ENCODE results near the gene ADRA2B. TPM values are rescaled to one million over a fixed set of nuclear protein-coding genes. Genes with fewer than 3 reads are reported as not detected.

Gene ADRA2B
- polyA plus RNA-seq, 3 donors = 1.6 TPM; not detected in 2

DNA sequence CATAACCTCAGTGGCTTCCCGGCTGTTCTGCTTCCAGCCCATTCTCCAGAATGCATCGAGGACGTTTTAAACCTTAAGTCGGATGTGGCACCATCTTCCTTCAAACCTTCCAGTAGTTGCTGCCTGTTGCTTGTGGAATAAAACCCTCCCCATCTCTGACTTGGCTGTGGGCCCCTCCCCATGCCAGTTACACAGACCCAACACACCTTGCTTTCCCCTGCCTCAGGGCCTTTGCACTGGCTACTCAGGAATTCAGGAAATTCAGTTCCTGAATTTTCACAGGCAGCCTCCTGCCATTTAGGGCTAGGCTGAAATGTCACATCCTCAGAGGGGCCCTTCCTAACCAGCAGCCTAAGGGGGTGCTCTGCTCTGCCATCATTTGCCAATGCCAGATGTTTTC lies 5.0 kb upstream of the ADRA2B start:
- Mint-ChIP-seq H3K4me1 (peaks cover 14% of the 10 kb centered on the region), H3K4me3 (no peak overlapping the region), H3K9me3 (peaks cover 0 to 3% (median 0%) of the 10 kb centered on the region in 7 donors), H3K36me3 (no peaks in the 10 kb centered on the region), H3K27me3 (ENCODE audit: low read depth in 3 of 3) (peaks cover 22 to 46% (median 26%) of the 10 kb centered on the region in 3 donors), H3K27ac (no peak overlapping the region)
- Histone ChIP-seq H3K4me1 (ENCODE audit: control insufficient read depth in 1 of 2, insufficient read depth in 2 of 2, low read length in 2 of 2) (peaks cover 3 to 11% of the 10 kb centered on the region in 2 donors), H4K20me1 (ENCODE audit: insufficient read depth, low read length) (no peaks in the 10 kb centered on the region), H3K36me3 (replicated peaks in 1 of 2; ENCODE audit: control insufficient read depth in 1 of 2, insufficient read depth in 2 of 2, low read length in 2 of 2) (no peaks in the 10 kb centered on the region), H2AFZ (ENCODE audit: insufficient read depth, low read depth, low read length, poor library complexity, severe bottlenecking) (no peak overlapping the region), H3K27ac (ENCODE audit: low read depth in 1 of 2, low read length in 2 of 2) (no peak overlapping the region), H3K9ac (ENCODE audit: insufficient read depth, low read length, poor library complexity, severe bottlenecking) (no peak overlapping the region), H3K9me3 (replicated peaks in 1 of 2; ENCODE audit: control insufficient read depth in 1 of 2, insufficient read depth in 1 of 2, low read length in 2 of 2) (no peaks in the 10 kb centered on the region), H3K79me2 (ENCODE audit: insufficient read depth, low read length) (no peaks in the 10 kb centered on the region), H3K4me2 (replicated peaks; ENCODE audit: extremely low read depth, low read length, poor library complexity, severe bottlenecking) (no peak overlapping the region), H3K4me3 (replicated peaks in 1 of 3; ENCODE audit: low read depth in 2 of 3, low read length in 3 of 3) (no peak overlapping the region), H3K27me3 (ENCODE audit: control insufficient read depth in 2 of 2, insufficient read depth in 2 of 2, low read length in 2 of 2) (peaks cover 0 to 28% of the 10 kb centered on the region in 2 donors)
- DNase-seq = no peak
- intact Hi-C loops (cut with micrococcal nuclease) = no loop called here
- WGBS (ENCODE audit: insufficient coverage) = 94% methylated on average over 4 of the region's 4 CpGs
- no peak for TF ChIP-seq CTCF (IDR thresholded peaks at IDR 0.05)

GRCh38 chr2:96120991-96121390 lies 4.6 kb upstream of the ADRA2B start:
- Histone ChIP-seq H3K27ac (ENCODE audit: low read depth in 1 of 2, low read length in 2 of 2) (no peak overlapping the region), H4K20me1 (ENCODE audit: insufficient read depth, low read length) (no peaks in the 10 kb centered on the region), H3K9ac (ENCODE audit: insufficient read depth, low read length, poor library complexity, severe bottlenecking) (no peak overlapping the region), H3K9me3 (replicated peaks in 1 of 2; ENCODE audit: control insufficient read depth in 1 of 2, insufficient read depth in 1 of 2, low read length in 2 of 2) (no peaks in the 10 kb centered on the region), H3K4me1 (ENCODE audit: control insufficient read depth in 1 of 2, insufficient read depth in 2 of 2, low read length in 2 of 2) (peaks cover 3 to 16% of the 10 kb centered on the region in 2 donors), H2AFZ (ENCODE audit: insufficient read depth, low read depth, low read length, poor library complexity, severe bottlenecking) (no peak overlapping the region), H3K4me3 (replicated peaks in 1 of 3; ENCODE audit: low read depth in 2 of 3, low read length in 3 of 3) (no peak overlapping the region), H3K4me2 (replicated peaks; ENCODE audit: extremely low read depth, low read length, poor library complexity, severe bottlenecking) (no peak overlapping the region), H3K36me3 (replicated peaks in 1 of 2; ENCODE audit: control insufficient read depth in 1 of 2, insufficient read depth in 2 of 2, low read length in 2 of 2) (no peaks in the 10 kb centered on the region), H3K79me2 (ENCODE audit: insufficient read depth, low read length) (no peaks in the 10 kb centered on the region), H3K27me3 (ENCODE audit: control insufficient read depth in 2 of 2, insufficient read depth in 2 of 2, low read length in 2 of 2) (peaks cover 1 to 31% of the 10 kb centered on the region in 2 donors)
- Mint-ChIP-seq H3K9me3 (peaks cover 0 to 3% (median under 1%) of the 10 kb centered on the region in 7 donors), H3K27me3 (ENCODE audit: low read depth in 3 of 3) (peaks cover 26 to 50% (median 30%) of the 10 kb centered on the region in 3 donors), H3K4me3 (no peak overlapping the region), H3K4me1 (peaks cover 15% of the 10 kb centered on the region), H3K27ac (no peak overlapping the region), H3K36me3 (no peaks in the 10 kb centered on the region)
- no peak for TF ChIP-seq CTCF (IDR thresholded peaks at IDR 0.05)
- DNase-seq = no peak
- WGBS (ENCODE audit: insufficient coverage) = 36% methylated on average over 7 of the region's 7 CpGs
- intact Hi-C loops (cut with micrococcal nuclease) = no loop called here

Measured in CD14-positive monocyte (primary cell).